RWPE1 (cell line): ENCODE measurements around the gene NEK4.
"Not testable (repeated sequence)": the region's sequence is repeated elsewhere in the genome, so short reads cannot be mapped to it uniquely, and the experiment has no call there.

ENCODE experiments used
- CTCF ChIA-PET: fragments of 350-600 bp; sonication (Branson Sonifier 250); formaldehyde crosslinking; extraction: SDS; loops from one replicate; lab custom pipeline; 2021; lab: Yijun Ruan, JAX
- POLR2A ChIA-PET: fragments of 400-600 bp; formaldehyde crosslinking; extraction: SDS; loops from one replicate; lab custom pipeline; 2020; ENCODE audit warnings: antibody characterized with exemption; ENCODE audit not compliant: low non-redundant PET; lab: Yijun Ruan, JAX
- DNase-seq: peaks from one replicate; pipeline ENCODE4 v3.0.0; 2012; ENCODE audit warnings: low spot score
- H3K27ac ChIP-seq: fragments of 450-650 bp; 2 replicates; pipeline ENCODE4 v1.5.1; 2017
- TF ChIP-seq, protein P1 (sequence below): fragments of 450-650 bp; conservative IDR thresholded peaks from 2 replicates; pipeline ENCODE4 v1.5.1; 2017; ENCODE audit warnings: low read depth, mild to moderate bottlenecking

The NEK4 gene

DNA sequence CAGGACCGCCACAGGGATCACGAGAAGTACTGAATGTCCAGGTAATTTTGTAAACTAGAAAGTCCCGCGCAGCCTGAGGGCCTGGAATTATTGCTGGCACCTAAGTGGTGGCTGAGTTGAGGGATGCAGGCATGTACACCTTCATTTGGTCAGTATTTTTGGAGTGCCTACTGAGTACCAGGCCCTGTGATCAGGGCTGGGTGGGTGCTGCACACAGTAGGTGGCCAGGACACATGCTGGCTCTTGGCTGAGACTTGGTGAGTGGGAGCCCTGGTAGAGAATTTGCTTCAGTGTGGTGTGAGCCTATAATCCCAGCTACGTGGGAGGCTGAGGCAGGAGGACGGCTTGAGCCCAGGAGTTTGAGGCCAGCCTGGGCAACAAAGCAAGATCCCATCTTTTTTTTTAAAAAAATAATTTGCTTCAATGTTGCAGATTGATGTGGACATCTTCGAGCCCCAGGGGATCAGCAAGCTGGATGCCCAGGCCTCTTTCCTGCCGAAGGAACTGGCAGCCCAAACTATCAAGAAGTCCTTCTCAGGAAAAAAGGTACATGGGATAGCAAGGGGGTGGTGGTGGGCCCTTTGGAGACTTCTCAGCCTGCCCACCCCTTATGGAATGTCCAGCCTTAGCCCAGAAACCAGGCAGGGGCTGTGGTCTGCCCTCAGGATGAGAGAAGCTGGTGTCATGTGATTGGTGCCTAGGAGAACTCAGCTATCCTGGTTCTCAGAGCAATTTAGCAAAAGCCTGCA is 9.3 kb upstream of the NEK4 start:
- ChIA-PET POLR2A (no interaction called here), CTCF (no interaction called here)
- TF ChIP-seq, protein P1, sequence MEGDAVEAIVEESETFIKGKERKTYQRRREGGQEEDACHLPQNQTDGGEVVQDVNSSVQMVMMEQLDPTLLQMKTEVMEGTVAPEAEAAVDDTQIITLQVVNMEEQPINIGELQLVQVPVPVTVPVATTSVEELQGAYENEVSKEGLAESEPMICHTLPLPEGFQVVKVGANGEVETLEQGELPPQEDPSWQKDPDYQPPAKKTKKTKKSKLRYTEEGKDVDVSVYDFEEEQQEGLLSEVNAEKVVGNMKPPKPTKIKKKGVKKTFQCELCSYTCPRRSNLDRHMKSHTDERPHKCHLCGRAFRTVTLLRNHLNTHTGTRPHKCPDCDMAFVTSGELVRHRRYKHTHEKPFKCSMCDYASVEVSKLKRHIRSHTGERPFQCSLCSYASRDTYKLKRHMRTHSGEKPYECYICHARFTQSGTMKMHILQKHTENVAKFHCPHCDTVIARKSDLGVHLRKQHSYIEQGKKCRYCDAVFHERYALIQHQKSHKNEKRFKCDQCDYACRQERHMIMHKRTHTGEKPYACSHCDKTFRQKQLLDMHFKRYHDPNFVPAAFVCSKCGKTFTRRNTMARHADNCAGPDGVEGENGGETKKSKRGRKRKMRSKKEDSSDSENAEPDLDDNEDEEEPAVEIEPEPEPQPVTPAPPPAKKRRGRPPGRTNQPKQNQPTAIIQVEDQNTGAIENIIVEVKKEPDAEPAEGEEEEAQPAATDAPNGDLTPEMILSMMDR = no peak
- no peak overlapping the region for H3K27ac ChIP-seq
- no peak for DNase-seq

DNA sequence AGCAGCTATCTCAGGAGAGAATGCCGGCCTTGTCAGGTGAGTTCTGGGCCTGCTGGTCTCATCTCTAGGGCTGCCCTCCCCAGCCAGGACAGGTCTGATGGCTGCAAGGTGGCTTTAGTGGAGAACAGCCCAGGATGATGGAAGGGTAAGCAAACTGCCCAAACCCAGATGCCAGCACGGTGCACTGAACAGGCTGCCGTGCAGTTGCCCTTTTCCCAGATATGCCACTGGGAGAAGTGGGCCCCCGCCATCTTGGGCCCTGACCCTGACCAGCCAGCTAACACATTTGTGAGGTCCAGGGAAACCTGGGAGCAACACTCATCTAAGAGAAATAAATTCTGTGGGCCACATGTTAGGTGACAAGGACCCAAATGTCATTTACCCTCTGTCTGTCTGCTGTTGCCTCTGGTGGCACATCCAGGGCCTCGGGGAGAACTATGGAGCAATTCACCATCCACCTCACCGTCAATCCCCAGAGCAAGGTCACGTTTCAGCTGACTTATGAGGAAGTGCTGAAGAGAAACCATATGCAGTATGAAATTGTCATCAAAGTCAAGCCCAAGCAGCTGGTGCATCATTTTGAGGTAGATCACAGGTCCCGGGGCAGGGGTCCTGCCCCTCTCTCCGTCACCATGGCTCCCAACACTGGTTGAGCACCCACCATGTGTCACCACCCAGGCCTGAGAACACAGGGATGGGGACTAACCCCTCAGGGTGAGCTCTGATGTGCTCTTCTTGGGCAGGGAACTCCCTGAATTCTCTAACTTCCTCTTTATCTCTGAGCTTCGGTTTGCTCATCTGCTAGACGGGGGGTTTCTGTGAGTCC is 8.5 kb upstream of the NEK4 start:
- CTCF ChIA-PET = no interaction called here
- H3K27ac ChIP-seq = no peak overlapping the region
- POLR2A ChIA-PET = no interaction called here
- no peak for DNase-seq
- TF ChIP-seq, protein P1 = no peak

DNA sequence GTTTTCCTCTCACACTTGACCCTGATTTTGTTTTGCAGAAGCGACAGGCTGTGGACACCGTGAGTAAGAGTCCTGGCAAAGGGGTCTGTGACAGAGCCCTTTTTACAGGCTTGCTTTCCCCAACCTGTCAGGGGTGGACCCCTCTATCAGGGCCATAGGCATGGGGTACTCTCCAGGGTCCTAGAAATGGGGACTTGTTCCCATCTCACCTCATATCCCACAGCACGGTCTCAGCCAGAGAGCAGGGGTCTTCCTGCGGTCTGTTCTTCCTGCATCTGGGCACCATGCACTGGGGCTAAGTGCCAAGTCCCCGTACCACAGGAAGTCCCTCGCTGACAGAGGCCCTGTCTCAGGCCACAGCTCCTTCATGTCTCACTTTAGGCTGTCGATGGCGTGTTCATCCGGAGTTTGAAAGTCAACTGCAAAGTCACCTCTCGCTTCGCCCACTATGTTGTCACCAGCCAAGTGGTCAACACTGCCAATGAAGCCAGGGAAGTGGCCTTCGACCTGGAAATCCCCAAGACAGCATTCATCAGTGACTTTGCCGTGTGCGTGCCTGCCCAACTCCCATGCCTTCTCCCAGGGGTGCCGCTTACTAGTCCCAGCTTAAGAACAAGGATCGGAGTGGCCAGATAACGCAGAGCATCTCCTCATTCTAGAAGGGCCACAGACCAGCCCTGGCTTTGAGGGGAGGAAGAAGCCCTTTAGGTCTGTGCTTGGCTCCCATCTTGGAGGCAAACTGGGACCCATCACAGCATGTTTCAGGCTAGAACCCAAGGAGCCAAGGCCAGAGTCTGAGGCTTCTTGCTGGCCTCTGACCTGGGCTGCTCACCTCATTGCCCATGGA is 7.4 kb upstream of the NEK4 start:
- TF ChIP-seq, protein P1 = no peak
- ChIA-PET POLR2A (no interaction called here), CTCF (no interaction called here)
- DNase-seq = no peak
- no peak overlapping the region for H3K27ac ChIP-seq

DNA sequence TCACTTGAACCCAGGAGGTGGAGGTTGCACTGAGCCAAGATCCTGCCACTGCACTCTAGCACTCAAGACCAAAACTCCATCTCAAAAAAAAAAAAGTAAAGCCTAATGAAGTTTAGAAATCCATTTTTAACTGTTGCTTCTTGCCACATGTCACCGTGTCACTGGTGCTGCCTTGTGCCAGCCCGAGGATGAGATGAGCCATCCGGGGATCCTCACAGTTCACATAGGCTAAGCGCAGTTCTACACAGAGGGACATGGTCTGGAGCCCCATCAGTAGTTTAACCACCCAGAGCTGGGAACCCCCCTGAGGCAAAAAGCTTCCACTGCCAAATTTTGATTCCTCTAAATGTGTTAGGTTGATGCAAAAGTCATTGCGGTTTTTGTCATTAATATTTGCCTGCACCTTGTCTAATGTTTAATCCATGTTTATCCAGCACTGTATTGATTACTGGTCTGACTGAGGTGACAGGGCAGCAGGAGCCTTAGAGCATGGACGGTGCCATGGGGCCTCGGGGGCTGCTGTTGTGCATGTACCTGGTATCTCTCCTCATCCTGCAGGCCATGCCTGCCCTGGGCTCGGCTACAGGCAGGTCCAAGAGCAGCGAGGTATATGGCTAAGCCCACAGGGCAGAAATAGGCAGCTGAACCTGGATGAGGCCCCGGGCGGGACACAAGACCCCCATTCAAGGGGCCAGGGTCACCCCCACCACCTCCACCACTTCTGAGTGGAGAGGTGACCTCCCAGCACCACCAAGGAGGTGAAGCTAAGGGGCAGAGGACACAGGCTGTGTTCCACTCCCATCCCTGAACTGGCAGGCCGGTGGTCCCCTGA is 6.6 kb upstream of the NEK4 start, which contains the start of gene ITIH1:
ITIH1 (plus strand) TSS at position 473 of the 832 bp plus-strand sequence; CDS start at position 490, 17 bp downstream.
- POLR2A ChIA-PET = no interaction called here
- TF ChIP-seq, protein P1 = no peak
- no peak within 1 kb of the TSS for H3K27ac ChIP-seq
- CTCF ChIA-PET = no interaction called here
- no peak for DNase-seq

DNA sequence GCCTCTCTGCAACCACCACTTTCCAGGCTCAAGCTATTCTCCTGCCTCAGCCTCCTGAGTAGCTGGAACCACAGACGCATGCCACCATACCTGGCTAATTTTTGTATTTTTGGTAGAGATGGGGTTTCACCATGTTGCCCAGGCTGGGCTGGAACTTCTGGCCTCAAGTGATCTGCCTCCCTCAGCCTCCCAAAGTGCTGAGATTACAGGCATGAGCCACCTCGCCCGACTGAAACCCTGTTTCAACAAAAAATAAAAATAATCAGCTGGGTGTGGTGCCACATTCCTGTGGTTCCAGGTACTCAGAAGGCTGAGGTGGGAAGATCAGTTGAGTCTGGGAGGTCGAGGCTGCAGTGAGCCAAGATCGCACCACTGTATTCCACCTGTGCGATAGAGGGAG is 5.7 kb upstream of the NEK4 start:
- H3K27ac ChIP-seq, DNase-seq, CTCF ChIA-PET, POLR2A ChIA-PET: not testable (repeated sequence)

DNA sequence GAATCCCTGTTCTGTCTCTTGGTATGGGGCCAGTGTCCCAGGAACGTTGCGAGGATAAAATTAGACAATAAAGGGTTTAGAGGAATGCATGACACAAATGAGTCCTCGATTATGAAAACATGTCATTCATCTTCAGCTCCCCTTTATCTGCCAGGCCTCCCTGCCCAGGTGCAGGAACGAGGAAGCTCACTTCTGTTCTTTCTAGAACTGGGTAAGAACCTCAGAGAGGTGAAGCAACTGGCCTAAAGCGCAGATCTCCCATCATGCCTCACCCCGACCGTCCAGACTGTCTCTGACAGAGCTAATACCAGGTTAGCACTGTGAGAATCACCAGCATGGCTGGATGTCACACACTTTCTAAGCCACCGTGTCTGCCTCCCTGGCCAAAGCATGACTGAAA is 5.1 kb upstream of the NEK4 start:
- TF ChIP-seq, protein P1 = no peak
- H3K27ac ChIP-seq = no peak overlapping the region
- ChIA-PET CTCF (interaction anchor here (0.6 kb wide), 1 partner anchor 23 kb away, joined by 3 read pairs; no protein-coding TSS in a partner anchor), POLR2A (no interaction called here)
- DNase-seq = no peak
